Mesenchymal stem cell (in vitro differentiated cells and primary cell): Measurements from ENCODE around the gene NPHS1.
A peak's percentile ranks its signal among the peaks of the same experiment; 100 is the strongest.

ENCODE experiments used
- DNase-seq: peaks from one replicate; pipeline ENCODE4 v3.0.0-alpha.2; 2013
- H2AFZ ChIP-seq: one replicate; pipeline ENCODE4 v1.6.1; 2013; ENCODE audit warnings: low read depth, mild to moderate bottlenecking, control low read depth, inconsistent platforms, low read length, moderate library complexity
- H2AK5ac ChIP-seq: 2 replicates; pipeline ENCODE4 v1.6.1; 2013; ENCODE audit warnings: low read length, moderate library complexity, mild to moderate bottlenecking, inconsistent platforms; ENCODE audit not compliant: severe bottlenecking
- H2BK120ac ChIP-seq: one replicate; pipeline ENCODE4 v1.6.1; 2013; ENCODE audit warnings: low read depth, mild to moderate bottlenecking, inconsistent platforms, low read length, moderate library complexity
- H2BK12ac ChIP-seq, 2 experiments: one replicate each; pipeline ENCODE4 v1.6.1; 2013; ENCODE audit warnings: inconsistent platforms in 2 of 2, low read length in 2 of 2, mild to moderate bottlenecking in 2 of 2, moderate library complexity in 2 of 2, control low read depth in 1 of 2
- H2BK15ac ChIP-seq: one replicate; pipeline ENCODE4 v1.6.1; 2013; ENCODE audit warnings: mild to moderate bottlenecking, low read depth, inconsistent platforms; ENCODE audit not compliant: poor library complexity, severe bottlenecking
- H2BK5ac ChIP-seq: 2 replicates; pipeline ENCODE4 v1.6.1; 2013; ENCODE audit warnings: low read depth, mild to moderate bottlenecking, low read length, control low read depth, inconsistent platforms; ENCODE audit not compliant: poor library complexity, severe bottlenecking
- H3K14ac ChIP-seq, 2 experiments: one replicate each; pipeline ENCODE4 v1.6.1; 2013; ENCODE audit warnings: inconsistent platforms in 2 of 2, low read length in 2 of 2, control low read depth in 1 of 2, mild to moderate bottlenecking in 1 of 2, moderate library complexity in 1 of 2
- H3K18ac ChIP-seq, 2 experiments: one replicate each; pipeline ENCODE4 v1.6.1; 2013; ENCODE audit warnings: inconsistent platforms in 2 of 2, low read length in 2 of 2, control low read depth in 1 of 2, low read depth in 1 of 2, mild to moderate bottlenecking in 1 of 2
- H3K23ac ChIP-seq, 2 experiments: one replicate each; pipeline ENCODE4 v1.6.1; 2013; ENCODE audit warnings: inconsistent platforms in 2 of 2, low read length in 2 of 2, mild to moderate bottlenecking in 2 of 2, moderate library complexity in 2 of 2, control low read depth in 1 of 2
- H3K27ac ChIP-seq: 2 replicates; pipeline ENCODE4 v1.5.1; 2013; ENCODE audit warnings: mild to moderate bottlenecking, moderate library complexity, low read length, control low read depth, inconsistent platforms; ENCODE audit not compliant: poor library complexity, severe bottlenecking
- H3K27me3 ChIP-seq, 2 experiments: 2 replicates each; pipeline versions ENCODE4 v1.6.1 to v1.7.0; 2013; ENCODE audit warnings: low read length in 2 of 2, mild to moderate bottlenecking in 2 of 2, moderate library complexity in 2 of 2, control low read depth in 1 of 2, inconsistent platforms in 1 of 2; ENCODE audit not compliant: control insufficient read depth in 1 of 2, insufficient read depth in 1 of 2
- H3K36me3 ChIP-seq, 2 experiments: 2 replicates each; pipeline versions ENCODE4 v1.6.1 to v1.7.0; 2013; ENCODE audit warnings: low read length in 2 of 2, control low read depth in 1 of 2, inconsistent platforms in 1 of 2, low read depth in 1 of 2, mild to moderate bottlenecking in 1 of 2; ENCODE audit not compliant: insufficient read depth in 2 of 2, control insufficient read depth in 1 of 2
- H3K4ac ChIP-seq, 2 experiments: one replicate each; pipeline ENCODE4 v1.6.1; 2013; ENCODE audit warnings: inconsistent platforms in 2 of 2, low read length in 2 of 2, mild to moderate bottlenecking in 2 of 2, moderate library complexity in 2 of 2, control low read depth in 1 of 2, low read depth in 1 of 2
- H3K4me1 ChIP-seq: 2 replicates; pipeline ENCODE4 v1.6.1; 2013; ENCODE audit warnings: low read depth, low read length, control low read depth; ENCODE audit not compliant: control insufficient read depth, insufficient read depth
- H3K4me2 ChIP-seq: 2 replicates; pipeline ENCODE4 v1.6.1; 2013; ENCODE audit warnings: low read length, mild to moderate bottlenecking, inconsistent platforms; ENCODE audit not compliant: poor library complexity, severe bottlenecking
- H3K4me3 ChIP-seq, 2 experiments: 2 replicates each; pipeline versions ENCODE4 v1.5.1 to v1.7.0; 2013; ENCODE audit warnings: low read length in 2 of 2, mild to moderate bottlenecking in 2 of 2, control low read depth in 1 of 2, low read depth in 1 of 2; ENCODE audit not compliant: insufficient read depth in 1 of 2
- H3K79me1 ChIP-seq: replicated peaks from 2 replicates; pipeline ENCODE4 v1.6.1; 2013; ENCODE audit warnings: mild to moderate bottlenecking, control low read depth, low read length, inconsistent platforms; ENCODE audit not compliant: poor library complexity, severe bottlenecking
- H3K9ac ChIP-seq: 2 replicates; pipeline ENCODE4 v1.7.0; 2013; ENCODE audit warnings: mild to moderate bottlenecking, low read length, moderate library complexity
- H3K9me3 ChIP-seq: 2 replicates; pipeline ENCODE4 v1.7.0; 2013; ENCODE audit warnings: mild to moderate bottlenecking, low read length; ENCODE audit not compliant: control insufficient read depth
- H4K8ac ChIP-seq: one replicate; pipeline ENCODE4 v1.6.1; 2013; ENCODE audit warnings: inconsistent platforms, mild to moderate bottlenecking, low read length, moderate library complexity
- H4K91ac ChIP-seq: one replicate; pipeline ENCODE4 v1.6.1; 2013; ENCODE audit warnings: mild to moderate bottlenecking, low read length, inconsistent platforms
- WGBS: methylation state at CpG from one replicate; pipeline ENCODE4 v1.1.7; 2013; ENCODE audit warnings: mixed read lengths; 5-methylcytosine and 5-hydroxymethylcytosine counted together

NPHS1 gene

GRCh38 chr19:35793381-35794165, 58.7 kb downstream of the NPHS1 start:
- Histone ChIP-seq H3K36me3 (peaks cover 0 to 3% of the 10 kb centered on the region in 2 experiments), H2BK12ac (no peak overlapping the region), H3K4me2 (no peak overlapping the region), H2AFZ (no peak overlapping the region), H2BK120ac (no peak overlapping the region), H3K79me1 (no peaks in the 10 kb centered on the region), H3K9ac (no peak overlapping the region), H2BK15ac (peak overlapping the region; percentile 16), H3K4me1 (peaks cover 2% of the 10 kb centered on the region), H2AK5ac (no peak overlapping the region), H3K4ac (no peak overlapping the region), H3K9me3 (no peaks in the 10 kb centered on the region), H4K91ac (no peak overlapping the region), H3K23ac (no peak overlapping the region), H3K14ac (no peak overlapping the region), H3K27me3 (peaks cover 22 to 33% of the 10 kb centered on the region in 2 experiments), H4K8ac (no peak overlapping the region), H3K4me3 (no peak overlapping the region), H3K18ac (no peak overlapping the region), H3K27ac (no peak overlapping the region), H2BK5ac (no peak overlapping the region)
- WGBS: 79% methylated on average over 5 of the region's 7 CpGs
- peak; percentile 8 for DNase-seq

- Histone ChIP-seq H2BK15ac (no peak overlapping the region), H3K4me2 (no peak overlapping the region), H3K4ac (no peak overlapping the region), H3K4me1 (peaks cover 2% of the 10 kb centered on the region), H3K18ac (no peak overlapping the region), H4K8ac (no peak overlapping the region), H3K9ac (no peak overlapping the region), H2AFZ (no peak overlapping the region), H2BK12ac (no peak overlapping the region), H3K4me3 (no peak overlapping the region), H3K79me1 (no peaks in the 10 kb centered on the region), H3K36me3 (peaks cover 0 to 3% of the 10 kb centered on the region in 2 experiments), H2AK5ac (no peak overlapping the region), H2BK5ac (no peak overlapping the region), H4K91ac (no peak overlapping the region), H3K9me3 (no peaks in the 10 kb centered on the region), H3K14ac (no peak overlapping the region), H3K27ac (no peak overlapping the region), H3K27me3 (peaks cover 17 to 27% of the 10 kb centered on the region in 2 experiments), H3K23ac (peak overlapping the region in 1 of 2 experiments; percentile 42), H2BK120ac (no peak overlapping the region)
- 86% methylated on average over 8 of the region's 8 CpGs for WGBS
- DNase-seq: no peak
Measured at GRCh38 chr19:35792888-35793287, 59.4 kb downstream of the NPHS1 start.

- Histone ChIP-seq H4K91ac (no peak overlapping the region), H3K9ac (no peak overlapping the region), H2BK12ac (no peak overlapping the region), H2AFZ (no peak overlapping the region), H3K18ac (no peak overlapping the region), H2AK5ac (no peak overlapping the region), H3K36me3 (peaks cover 0 to 8% of the 10 kb centered on the region in 2 experiments), H3K4ac (no peak overlapping the region), H2BK15ac (no peak overlapping the region), H3K23ac (no peak overlapping the region), H2BK5ac (no peak overlapping the region), H3K4me1 (peaks cover 3% of the 10 kb centered on the region), H3K14ac (no peak overlapping the region), H3K4me2 (no peak overlapping the region), H2BK120ac (no peak overlapping the region), H3K9me3 (no peaks in the 10 kb centered on the region), H3K27me3 (peaks cover 11 to 22% of the 10 kb centered on the region in 2 experiments), H3K27ac (no peak overlapping the region), H3K4me3 (peak overlapping the region in 1 of 2 experiments; percentile 17), H3K79me1 (no peaks in the 10 kb centered on the region), H4K8ac (no peak overlapping the region)
- WGBS: 85% methylated on average over 15 of the region's 15 CpGs
- no peak for DNase-seq
Measured at GRCh38 chr19:35792312-35792711, 60.0 kb downstream of the NPHS1 start.

GRCh38 chr19:35791814-35792279, 60.5 kb downstream of the NPHS1 start:
- Histone ChIP-seq H3K4me3 (peak overlapping the region in 1 of 2 experiments; percentile 17), H3K18ac (no peak overlapping the region)

More at GRCh38 chr19:35791814-35792279, 60.5 kb downstream of the NPHS1 start:
- peaks cover 0 to 11% of the 10 kb centered on the region in 2 experiments for H3K36me3 ChIP-seq
- H2AK5ac ChIP-seq: no peak overlapping the region
- peaks cover 8% of the 10 kb centered on the region for H3K4me1 ChIP-seq
- 88% methylated on average over 8 of the region's 9 CpGs for WGBS
- H3K23ac ChIP-seq: no peak overlapping the region
- H2AFZ ChIP-seq: no peak overlapping the region
- no peak overlapping the region for H2BK120ac ChIP-seq
- no peak overlapping the region for H3K27ac ChIP-seq
- no peaks in the 10 kb centered on the region for H3K79me1 ChIP-seq
- H2BK5ac ChIP-seq: no peak overlapping the region
- H3K14ac ChIP-seq: no peak overlapping the region
- no peak overlapping the region for H3K4ac ChIP-seq
- H3K9me3 ChIP-seq: no peaks in the 10 kb centered on the region
- H3K9ac ChIP-seq: no peak overlapping the region
- H3K4me2 ChIP-seq: no peak overlapping the region
- H2BK15ac ChIP-seq: no peak overlapping the region
- H2BK12ac ChIP-seq: no peak overlapping the region
- H4K8ac ChIP-seq: no peak overlapping the region
- peaks cover 6 to 17% of the 10 kb centered on the region in 2 experiments for H3K27me3 ChIP-seq
- DNase-seq: no peak
- no peak overlapping the region for H4K91ac ChIP-seq
